Measurements from ENCODE around the gene BAIAP3.
"Not testable (repeated sequence)": the region's sequence is repeated elsewhere in the genome, so short reads cannot be mapped to it uniquely, and the experiment has no call there.

Gene BAIAP3

GRCh38 chr16:1318268-1318545 lies 15.2 kb upstream of the BAIAP3 start:
- no peak for DNase-seq (ENCODE audit: low spot score)

DNA sequence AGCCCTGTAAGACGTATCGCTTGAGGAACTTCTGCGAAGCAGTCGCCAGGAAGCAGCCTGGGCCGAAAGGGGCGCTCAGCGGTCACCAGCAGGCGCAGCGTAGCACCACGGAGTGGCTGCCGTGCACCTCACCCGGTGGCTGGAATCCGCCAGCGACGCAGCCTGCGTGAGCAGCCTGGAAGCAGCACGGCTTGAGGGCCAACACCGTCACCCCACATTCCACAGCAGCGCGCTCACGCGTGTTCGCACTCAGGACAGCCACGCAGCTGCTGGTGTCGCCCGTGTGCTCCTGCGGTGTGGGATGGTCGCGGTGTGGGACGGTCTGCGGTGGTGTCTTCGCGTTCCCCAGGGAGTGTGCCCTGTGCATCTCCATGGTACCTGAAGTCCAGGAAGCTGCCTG lies 14.4 kb upstream of the BAIAP3 start:
- DNase-seq (ENCODE audit: low spot score) = no peak

DNA sequence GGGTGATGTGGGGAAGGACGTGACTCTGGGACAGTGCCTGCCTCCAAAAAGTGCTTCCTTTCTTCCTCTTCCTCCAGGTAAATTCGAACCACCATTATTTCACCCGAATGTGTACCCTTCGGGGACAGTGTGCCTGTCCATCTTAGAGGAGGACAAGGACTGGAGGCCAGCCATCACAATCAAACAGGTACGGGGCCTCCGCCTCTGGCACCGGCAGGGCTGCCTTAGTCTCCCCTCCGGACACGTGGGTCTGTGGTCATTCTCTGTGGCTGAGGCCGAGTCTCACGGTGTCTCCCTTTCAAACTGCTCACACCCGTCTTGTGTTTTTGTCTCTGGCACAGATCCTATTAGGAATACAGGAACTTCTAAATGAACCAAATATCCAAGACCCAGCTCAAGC lies 13.3 kb upstream of the BAIAP3 start:
- DNase-seq (ENCODE audit: low spot score) = no peak

DNA sequence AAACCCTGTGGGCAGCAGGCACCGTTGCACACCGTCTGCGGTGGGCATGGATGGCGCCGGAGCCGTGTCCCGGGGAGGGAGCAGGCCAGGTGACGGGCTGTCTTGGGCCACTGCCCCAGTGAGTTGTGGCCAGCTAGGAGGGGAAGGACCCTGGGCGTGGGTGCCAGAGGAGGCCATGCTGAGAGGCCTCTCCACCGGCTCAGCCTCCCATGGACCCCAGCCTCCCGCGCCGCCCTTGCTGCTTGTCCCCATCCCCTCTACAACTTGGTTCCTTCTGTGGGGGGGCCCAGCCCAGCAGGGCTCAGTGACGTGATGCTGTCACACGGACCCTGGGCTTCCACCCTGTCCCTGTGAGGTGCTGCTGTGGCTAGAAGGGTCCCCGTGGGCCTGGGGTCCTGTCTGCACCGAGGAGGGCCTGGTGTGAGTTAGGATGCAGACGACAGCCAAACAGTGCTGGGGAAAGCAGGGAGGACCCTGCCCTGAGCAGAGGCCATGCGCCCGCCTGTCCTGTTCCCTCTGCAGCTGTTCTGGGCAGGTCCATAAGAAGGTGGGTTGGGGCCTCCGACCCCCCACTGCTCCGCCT lies 12.7 kb upstream of the BAIAP3 start:
- DNase-seq (ENCODE audit: low spot score) = no peak

DNA sequence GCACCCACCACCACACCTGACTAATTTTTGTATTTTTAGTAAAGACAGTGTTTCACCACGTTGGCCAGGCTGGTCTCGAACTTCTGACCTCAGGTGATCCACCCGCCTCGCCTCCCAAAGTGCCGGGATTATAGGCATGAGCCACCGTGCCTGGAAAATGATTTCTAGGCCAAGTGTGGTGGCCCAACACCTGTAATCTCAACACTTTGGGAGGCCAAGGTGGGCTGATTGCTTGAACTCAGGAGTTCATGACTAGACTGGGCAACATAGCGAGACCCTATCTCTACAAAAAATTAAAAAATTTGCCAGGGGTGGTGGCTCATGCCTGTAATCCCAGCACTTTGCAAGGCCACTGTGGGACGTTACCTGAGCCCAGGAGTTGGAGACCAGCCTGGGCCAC lies 11.0 kb upstream of the BAIAP3 start:
- DNase-seq (ENCODE audit: low spot score) = no peak

- DNase-seq (ENCODE audit: low spot score) = no peak
Observed at GRCh38 chr16:1323296-1324239, 9.9 kb upstream of the BAIAP3 start.

DNA sequence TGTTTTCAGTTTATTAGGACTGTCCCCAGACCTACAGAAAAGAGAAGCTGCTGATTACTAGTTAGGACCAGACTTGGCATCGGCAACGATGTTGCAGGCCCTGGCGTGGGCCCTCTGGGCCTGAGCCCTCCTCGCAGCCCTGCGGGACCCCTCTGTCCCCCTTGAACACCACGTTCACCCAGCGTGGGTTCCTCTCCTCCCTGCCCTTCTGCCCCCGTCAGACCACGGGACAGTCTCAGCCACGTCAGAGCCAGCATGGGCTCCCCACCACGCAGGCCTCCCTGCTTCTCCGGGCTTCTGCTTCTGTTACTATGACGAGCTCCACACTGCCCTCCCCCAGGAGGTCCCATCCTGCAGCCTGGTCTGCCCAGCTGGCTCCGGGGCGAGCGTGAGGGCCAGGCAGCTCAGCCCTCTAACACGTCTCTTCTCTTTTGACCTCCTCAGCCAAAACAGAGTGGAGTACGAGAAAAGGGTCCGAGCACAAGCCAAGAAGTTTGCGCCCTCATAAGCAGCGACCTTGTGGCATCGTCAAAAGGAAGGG lies 9.1 kb upstream of the BAIAP3 start:
- DNase-seq (ENCODE audit: low spot score) = no peak

- no peak for DNase-seq (ENCODE audit: low spot score)
Observed at GRCh38 chr16:1325261-1325660, 8.2 kb upstream of the BAIAP3 start.

GRCh38 chr16:1325673-1326371 lies 7.6 kb upstream of the BAIAP3 start:
- no peak for DNase-seq (ENCODE audit: low spot score)

- DNase-seq (ENCODE audit: low spot score) = no peak
Observed at GRCh38 chr16:1326391-1326790, 7.1 kb upstream of the BAIAP3 start.

DNA sequence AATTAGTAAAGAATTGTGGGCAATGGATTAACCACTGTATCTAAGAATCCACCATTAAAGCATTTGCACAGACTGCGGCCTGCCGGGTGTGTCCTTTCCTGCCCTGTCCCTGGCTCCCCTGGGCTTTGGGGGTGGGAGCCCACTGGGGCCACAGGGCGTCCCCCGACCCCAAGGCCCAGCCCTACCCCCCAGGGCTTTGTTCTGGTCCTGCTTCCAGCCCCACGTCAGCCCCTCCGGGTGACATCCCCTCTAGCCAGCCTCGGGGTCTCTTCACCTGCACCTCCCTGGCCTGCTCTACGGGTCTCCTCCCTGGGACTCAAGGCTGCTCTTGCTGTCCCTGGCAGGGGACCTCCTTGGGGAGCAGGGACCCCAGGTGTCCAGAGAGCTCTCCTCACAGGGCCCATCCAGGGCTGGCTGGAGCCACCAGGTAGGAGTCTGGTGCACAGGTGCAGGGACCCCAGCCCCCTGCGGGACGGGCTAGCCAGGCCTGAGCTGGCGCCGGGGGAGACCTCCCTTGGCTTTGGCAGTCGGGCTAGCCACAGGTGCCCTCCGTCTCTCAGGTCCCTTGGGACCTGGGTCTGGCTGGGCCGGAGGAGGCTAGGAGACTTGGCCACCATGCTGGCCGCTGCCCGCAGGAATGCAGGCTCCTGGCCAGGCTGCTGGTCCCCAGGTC lies 6.4 kb upstream of the BAIAP3 start:
- no peak for DNase-seq (ENCODE audit: low spot score)

DNA sequence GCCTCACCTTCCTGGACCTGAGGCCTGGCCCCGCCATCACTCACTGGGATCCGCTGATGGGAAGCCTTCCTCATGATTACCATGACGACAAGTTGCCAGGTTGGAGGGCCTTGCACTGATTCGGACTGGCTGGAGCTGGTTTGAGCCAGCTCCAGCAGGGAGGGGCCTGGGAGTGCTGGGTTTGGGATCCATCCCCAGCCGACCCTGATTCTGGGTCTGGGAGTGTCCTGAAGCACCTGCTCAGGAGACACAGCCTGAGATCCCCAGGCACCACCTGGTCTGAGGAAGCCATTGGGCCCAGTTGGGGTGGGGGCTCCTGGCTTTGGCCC lies 5.9 kb upstream of the BAIAP3 start:
- DNase-seq (ENCODE audit: low spot score) = no peak

- not testable (repeated sequence) for DNase-seq (ENCODE audit: low spot score)
Observed at GRCh38 chr16:1328136-1328535, 5.3 kb upstream of the BAIAP3 start.

- not testable (repeated sequence) for DNase-seq (ENCODE audit: low spot score)
Observed at GRCh38 chr16:1328961-1329360, 4.5 kb upstream of the BAIAP3 start.

GRCh38 chr16:1330260-1330914 lies 3.1 kb upstream of the BAIAP3 start:
- DNase-seq (ENCODE audit: low spot score) = no peak

DNA sequence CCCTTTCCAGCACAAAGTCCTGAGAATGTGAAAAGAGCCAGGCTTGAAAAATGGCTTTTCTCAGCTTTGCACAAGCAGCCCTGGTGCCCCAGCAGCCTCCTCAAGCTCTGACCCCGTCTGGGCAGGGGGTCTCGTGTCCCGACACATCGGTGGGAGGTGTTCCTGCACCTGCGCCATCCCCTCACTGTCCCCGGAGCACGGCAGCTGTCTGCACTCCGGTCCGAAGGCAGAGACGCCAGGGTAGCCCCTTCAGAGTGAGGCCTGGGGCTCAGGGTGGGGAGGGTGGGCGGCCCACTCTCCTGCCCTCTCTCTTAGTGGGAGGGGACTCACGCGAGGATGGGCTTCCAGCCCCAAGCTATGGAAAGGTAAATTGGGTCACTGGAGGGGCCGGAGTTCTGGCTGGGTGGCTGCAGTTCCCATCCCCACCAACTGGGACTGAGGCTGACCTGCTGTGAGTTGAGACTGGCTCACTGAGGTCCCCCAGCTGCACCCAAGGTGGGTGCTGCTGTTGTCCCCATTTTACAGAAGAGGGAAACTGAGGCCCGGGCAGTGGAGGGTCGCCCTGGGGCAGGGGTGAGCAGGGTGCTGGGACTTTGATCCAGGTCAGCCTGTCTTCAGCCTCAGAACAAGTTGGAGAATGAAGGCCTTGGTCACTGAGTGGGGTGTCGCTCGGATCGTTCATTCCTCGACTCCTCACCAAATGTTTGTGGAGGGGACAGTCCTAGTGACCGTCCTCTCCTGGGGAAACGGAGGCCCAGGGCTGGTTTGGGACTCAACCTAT lies 2.3 kb upstream of the BAIAP3 start:
- DNase-seq (ENCODE audit: low spot score) = no peak

GRCh38 chr16:1331712-1332617 lies 1.5 kb upstream of the BAIAP3 start:
- peak; percentile 52 for DNase-seq (ENCODE audit: low spot score)

DNA sequence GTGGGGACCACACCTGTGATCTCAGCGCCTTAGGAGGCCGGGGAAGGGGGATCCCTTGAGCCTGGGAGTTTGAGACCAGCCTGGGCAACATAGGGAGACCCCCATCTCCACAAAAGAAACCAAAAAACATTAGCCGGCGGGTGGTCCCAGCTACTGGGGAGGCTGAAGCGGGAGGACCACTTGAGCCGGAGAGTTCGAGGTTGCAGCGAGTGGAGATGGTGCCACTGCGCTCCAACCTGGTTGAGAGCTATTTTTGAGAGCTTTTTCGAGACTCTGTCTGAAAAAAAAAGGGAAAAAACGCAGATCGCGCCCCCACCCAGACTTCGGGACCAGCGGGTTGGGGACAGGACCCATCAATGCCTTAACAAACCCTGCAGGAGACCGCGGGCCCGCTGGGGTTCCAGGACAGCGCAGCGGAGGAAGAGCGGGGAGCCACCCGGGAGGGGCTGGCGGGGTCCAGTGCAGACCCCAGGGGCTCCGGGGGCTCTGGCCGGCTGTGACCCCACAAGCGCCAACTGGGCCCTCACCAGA lies 762 bp upstream of the BAIAP3 start:
- DNase-seq (ENCODE audit: low spot score) = no peak

DNA sequence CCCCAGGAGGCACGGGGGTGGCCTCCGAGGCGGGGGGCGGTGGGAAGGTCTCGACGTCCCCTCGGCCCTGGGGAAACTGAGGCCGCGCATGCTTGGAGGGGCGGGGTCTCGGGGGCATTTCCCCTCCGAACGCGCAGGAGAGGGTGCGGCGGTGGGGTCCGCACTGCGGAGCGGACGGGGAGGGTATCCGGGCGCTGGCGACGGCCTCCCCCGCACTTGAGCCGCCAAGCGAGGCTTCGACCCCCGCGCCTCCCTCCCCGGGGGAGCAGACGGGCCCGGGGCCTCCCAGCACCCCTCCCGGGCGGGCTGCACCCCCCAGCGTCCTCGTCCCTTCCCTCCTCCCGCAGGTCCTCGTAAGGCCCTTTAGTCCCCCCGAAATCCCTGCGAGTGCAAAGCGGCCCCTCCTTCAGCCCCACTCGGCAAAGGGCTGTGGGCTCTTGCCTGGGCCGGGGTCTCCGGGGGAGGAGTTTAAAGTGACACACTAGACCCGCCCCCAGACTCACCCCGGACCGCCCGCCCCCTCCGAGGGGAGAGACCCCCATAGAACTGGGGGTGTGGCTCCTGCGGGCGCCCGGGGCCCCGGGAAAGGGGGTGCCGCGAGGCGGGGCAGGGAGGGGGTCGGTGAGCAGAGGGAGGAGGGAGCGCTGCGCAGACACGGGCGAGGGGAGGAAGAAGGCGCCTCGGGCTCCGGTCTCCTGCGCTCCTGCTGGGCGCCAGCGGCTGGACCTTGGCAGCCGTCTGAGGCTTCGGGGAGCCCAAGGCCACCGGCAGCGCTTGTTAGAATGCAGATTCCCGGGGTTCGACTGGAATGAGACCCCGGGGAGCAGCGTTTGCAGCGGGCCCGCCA lies 632 bp downstream of the BAIAP3 start:
- DNase-seq (ENCODE audit: low spot score) = no peak

Measured in kidney capillary endothelial cell (primary cell).